Hepatocyte (in vitro differentiated cells): ENCODE results near the gene ZFP36L1. TPM values are rescaled to one million over a fixed set of nuclear protein-coding genes. Genes with fewer than 3 reads are reported as not detected.
A peak's percentile ranks its signal among the peaks of the same experiment; 100 is the strongest.

Experiments used
- DNase-seq: peaks from one replicate; pipeline ENCODE4 v3.0.0-alpha.2; 2016; ENCODE audit warnings: low spot score
- H2AFZ ChIP-seq: fragments of 200-600 bp; sonication (generic); 2 replicates; pipeline ENCODE4 v1.6.0; 2016; ENCODE audit warnings: antibody characterized with exemption, mild to moderate bottlenecking
- H3K27ac ChIP-seq: fragments of 200-600 bp; sonication (generic); 2 replicates; pipeline ENCODE4 v1.5.1; 2016; ENCODE audit warnings: mild to moderate bottlenecking
- H3K27me3 ChIP-seq: fragments of 200-600 bp; sonication (generic); 2 replicates; pipeline ENCODE4 v1.6.1; 2016
- H3K36me3 ChIP-seq: fragments of 200-600 bp; sonication (generic); replicated peaks from 2 replicates; pipeline ENCODE4 v1.5.1; 2016; ENCODE audit warnings: low read depth; ENCODE audit not compliant: insufficient read depth
- H3K4me1 ChIP-seq: fragments of 200-600 bp; sonication (generic); 2 replicates; pipeline ENCODE4 v1.5.1; 2016; ENCODE audit warnings: mild to moderate bottlenecking, moderate library complexity; ENCODE audit not compliant: insufficient read depth
- H3K4me2 ChIP-seq: fragments of 200-600 bp; sonication (generic); 2 replicates; pipeline ENCODE4 v1.6.0; 2016
- H3K4me3 ChIP-seq: fragments of 200-600 bp; sonication (generic); 2 replicates; pipeline ENCODE4 v1.5.1; 2016; ENCODE audit warnings: mild to moderate bottlenecking
- H3K79me2 ChIP-seq: fragments of 200-600 bp; sonication (generic); 2 replicates; pipeline ENCODE4 v1.6.0; 2017; ENCODE audit warnings: mild to moderate bottlenecking
- H3K9me2 ChIP-seq: fragments of 200-600 bp; sonication (generic); replicated peaks from 2 replicates; pipeline ENCODE4 v1.6.0; 2017; ENCODE audit warnings: mild to moderate bottlenecking; ENCODE audit not compliant: insufficient read depth
- H3K9me3 ChIP-seq: fragments of 200-600 bp; sonication (generic); 2 replicates; pipeline ENCODE4 v1.5.1; 2016; ENCODE audit warnings: low read depth, mild to moderate bottlenecking
- H4K20me1 ChIP-seq: fragments of 200-600 bp; sonication (generic); 2 replicates; pipeline ENCODE4 v1.6.0; 2016; ENCODE audit warnings: mild to moderate bottlenecking; ENCODE audit not compliant: insufficient read depth, poor library complexity, severe bottlenecking
- CTCF ChIP-seq: fragments of 200-600 bp; sonication (generic); IDR thresholded peaks from 2 replicates; pipeline ENCODE4 v1.5.1; 2016; ENCODE audit warnings: antibody characterized with exemption, mild to moderate bottlenecking; ENCODE audit not compliant: poor library complexity
- EZH2 ChIP-seq: fragments of 200-600 bp; sonication (generic); IDR thresholded peaks from 2 replicates; pipeline ENCODE4 v1.6.1; 2016; ENCODE audit warnings: antibody characterized with exemption, mild to moderate bottlenecking, borderline replicate concordance
- EZH2phosphoT487 ChIP-seq: fragments of 200-600 bp; sonication (generic); IDR thresholded peaks from one replicate; pipeline ENCODE4 v1.6.1; 2018; ENCODE audit warnings: antibody characterized with exemption, mild to moderate bottlenecking, low read depth, moderate library complexity; ENCODE audit not compliant: unreplicated experiment, severe bottlenecking
- WGBS: methylation state at CpG from one replicate; pipeline ENCODE4 v1.1.6; 2016; ENCODE audit warnings: low lambda C conversion rate; ENCODE audit errors: missing lambda C conversion rate; 5-methylcytosine and 5-hydroxymethylcytosine counted together
- polyA plus RNA-seq: library from polyadenylated mRNA; unstranded; fragments of >200 nt; fragmentation: Nextera tagmentation; extraction: Ambion mirVana; gene quantifications from 2 replicates; pipeline ENCODE4 v1.2.1, GENCODE V29; 2016
- total RNA-seq: library from RNA; depleted of rRNA; stranded (reverse); fragments of >200 nt; gene quantifications from 2 replicates; pipeline ENCODE4 v1.2.3, GENCODE V29; 2014

The ZFP36L1 gene
- total and polyA plus RNA-seq, 2 experiments from 2014 or later = 101 to 404 TPM

DNA sequence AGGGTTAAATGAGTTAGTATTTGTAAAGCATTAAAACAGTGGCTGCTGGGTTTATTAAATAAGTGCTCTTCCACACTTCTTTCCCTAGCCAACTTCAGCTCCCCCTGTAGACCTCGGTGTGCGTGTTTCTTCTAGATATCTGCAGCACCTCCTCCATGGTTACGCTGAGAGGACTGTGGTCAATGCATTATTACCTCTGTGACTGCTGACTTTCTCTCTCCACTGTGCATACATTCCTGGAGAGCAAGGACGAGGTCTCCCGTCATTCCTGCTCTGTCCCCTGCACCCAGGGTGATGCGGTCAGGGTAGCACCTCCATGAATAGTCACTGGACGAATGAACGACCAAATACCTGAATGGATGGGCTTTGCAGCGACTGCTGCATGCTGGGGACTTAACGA lies 44.6 kb downstream of the ZFP36L1 start:
- Histone ChIP-seq H3K27ac (no peak overlapping the region), H3K4me3 (no peak overlapping the region), H3K4me2 (no peak overlapping the region), H3K36me3 (no peaks in the 10 kb centered on the region), H3K79me2 (no peaks in the 10 kb centered on the region), H3K9me3 (no peaks in the 10 kb centered on the region), H4K20me1 (no peaks in the 10 kb centered on the region), H3K27me3 (no peaks in the 10 kb centered on the region), H3K4me1 (peaks cover 25% of the 10 kb centered on the region), H2AFZ (no peak overlapping the region), H3K9me2 (no peaks in the 10 kb centered on the region)
- WGBS = 88% methylated on average over 10 of the region's 10 CpGs
- no peak for DNase-seq
- TF ChIP-seq CTCF (no peak), EZH2phosphoT487 (no peak), EZH2 (no peak)

GRCh38 chr14:68747393-68747792 lies 45.5 kb downstream of the ZFP36L1 start:
- no peaks in the 10 kb centered on the region for H3K9me2 ChIP-seq
- H3K9me3 ChIP-seq = no peaks in the 10 kb centered on the region
- no peaks in the 10 kb centered on the region for H4K20me1 ChIP-seq
- no peak overlapping the region for H3K4me2 ChIP-seq
- no peaks in the 10 kb centered on the region for H3K36me3 ChIP-seq
- no peak for DNase-seq
- peak overlapping the region; percentile 9 for H3K27ac ChIP-seq
- H2AFZ ChIP-seq = no peak overlapping the region
- no peak overlapping the region for H3K4me3 ChIP-seq
- peaks cover 25% of the 10 kb centered on the region for H3K4me1 ChIP-seq
- TF ChIP-seq EZH2 (no peak), EZH2phosphoT487 (no peak), CTCF (no peak)
- H3K79me2 ChIP-seq = no peaks in the 10 kb centered on the region
- WGBS = 84% methylated on average over 5 of the region's 5 CpGs
- H3K27me3 ChIP-seq = no peaks in the 10 kb centered on the region

DNA sequence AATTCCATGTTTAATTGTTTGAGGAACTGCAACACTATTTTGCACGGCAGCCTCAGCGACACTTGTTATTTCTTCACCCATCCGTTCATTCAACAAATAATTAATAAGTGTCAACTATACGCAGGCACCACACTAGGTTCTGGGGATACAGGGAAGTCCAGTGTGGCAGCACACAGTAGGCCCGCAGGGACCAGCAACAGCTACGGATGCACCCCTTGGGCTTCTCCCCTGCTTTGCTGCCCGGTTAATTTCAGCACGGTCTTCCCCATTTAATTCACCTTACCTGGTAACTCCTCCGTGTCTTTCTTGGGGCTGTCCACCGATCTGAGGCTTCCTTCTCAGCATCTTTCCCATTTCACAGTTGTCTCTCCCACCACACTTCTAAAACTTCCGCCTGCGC lies 48.3 kb downstream of the ZFP36L1 start:
- no peak overlapping the region for H3K4me3 ChIP-seq
- no peak overlapping the region for H3K4me2 ChIP-seq
- WGBS = 98% methylated on average over 12 of the region's 12 CpGs
- H3K9me3 ChIP-seq = no peaks in the 10 kb centered on the region
- no peak for DNase-seq
- H3K36me3 ChIP-seq = no peaks in the 10 kb centered on the region
- H2AFZ ChIP-seq = no peak overlapping the region
- H3K4me1 ChIP-seq = peaks cover 15% of the 10 kb centered on the region
- H3K79me2 ChIP-seq = no peaks in the 10 kb centered on the region
- TF ChIP-seq EZH2phosphoT487 = no peak
- H3K27me3 ChIP-seq = no peaks in the 10 kb centered on the region
- H4K20me1 ChIP-seq = no peaks in the 10 kb centered on the region
- no peak overlapping the region for H3K27ac ChIP-seq
- H3K9me2 ChIP-seq = no peaks in the 10 kb centered on the region

GRCh38 chr14:68741839-68742470 lies 50.9 kb downstream of the ZFP36L1 start:
- 97% methylated on average over 6 of the region's 6 CpGs for WGBS
- no peaks in the 10 kb centered on the region for H4K20me1 ChIP-seq
- TF ChIP-seq EZH2 (no peak), CTCF (no peak), EZH2phosphoT487 (no peak)
- no peak overlapping the region for H3K27ac ChIP-seq
- no peak overlapping the region for H2AFZ ChIP-seq
- H3K36me3 ChIP-seq = no peaks in the 10 kb centered on the region
- DNase-seq = no peak
- H3K27me3 ChIP-seq = no peaks in the 10 kb centered on the region
- no peak overlapping the region for H3K4me2 ChIP-seq
- H3K4me1 ChIP-seq = peaks cover 6% of the 10 kb centered on the region
- no peaks in the 10 kb centered on the region for H3K9me3 ChIP-seq
- H3K4me3 ChIP-seq = no peak overlapping the region
- H3K79me2 ChIP-seq = no peaks in the 10 kb centered on the region
- no peaks in the 10 kb centered on the region for H3K9me2 ChIP-seq
